Body of pancreas (tissue), 4 donors: ENCODE data around the gene GPT2.

ENCODE experiments used
- POLR2A ChIP-seq, 3 donors: fragments of 450-650 bp; IDR thresholded peaks; one replicate each; pipeline ENCODE4 v1.6.1; 2016; ENCODE audit warnings: antibody characterized with exemption in 3 of 3, mild to moderate bottlenecking in 2 of 3
- TF ChIP-seq, protein P1 (sequence below), 7 experiments: fragments of 450-650 bp in 4 of 7; fragments of 200-600 bp in 3 of 7; sonication (generic) in 3 of 7; IDR thresholded peaks; one replicate each; pipeline ENCODE4 v1.5.1; 2016 to 2019; ENCODE audit warnings: antibody characterized with exemption in 7 of 7

DNA sequence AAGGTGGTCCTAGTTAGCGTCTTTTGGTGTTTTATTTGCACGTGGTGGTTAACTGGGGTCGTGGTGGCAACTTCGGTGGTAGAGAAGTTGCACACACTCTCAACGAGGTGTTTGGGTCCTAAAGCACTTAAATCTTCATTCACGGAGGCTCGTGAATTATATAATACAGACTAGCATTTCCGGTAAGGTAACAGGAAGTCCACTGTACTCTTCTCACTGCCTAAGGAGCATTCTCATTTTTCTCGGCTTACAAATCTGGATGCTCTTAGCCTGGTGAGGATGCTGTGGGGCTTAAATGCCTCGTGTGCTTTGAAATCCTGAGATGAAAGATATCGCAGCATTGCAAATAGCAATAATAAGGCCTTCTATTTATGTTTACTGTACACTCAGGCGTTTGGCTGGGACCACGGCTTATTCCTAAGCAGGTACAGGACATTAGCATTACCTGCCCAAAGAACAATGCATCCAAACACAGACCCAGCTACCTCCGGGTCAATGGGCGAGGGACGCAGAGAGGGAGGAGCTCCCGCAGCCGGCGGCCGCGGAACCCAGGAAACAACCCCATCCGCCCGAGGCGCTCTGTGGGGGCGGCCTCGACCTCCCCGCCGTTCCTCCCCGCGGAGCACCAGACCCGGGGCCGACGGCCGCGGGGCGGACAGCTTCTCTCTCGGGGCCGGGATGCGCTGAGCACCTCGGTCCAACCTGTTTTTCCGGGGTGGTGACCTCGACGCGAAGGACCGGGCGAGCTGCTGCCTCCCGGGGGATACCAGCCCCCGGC is 88.5 kb downstream of the GPT2 start:
- no peak for TF ChIP-seq POLR2A (IDR thresholded peaks at IDR 0.05)
- TF ChIP-seq, protein P1, sequence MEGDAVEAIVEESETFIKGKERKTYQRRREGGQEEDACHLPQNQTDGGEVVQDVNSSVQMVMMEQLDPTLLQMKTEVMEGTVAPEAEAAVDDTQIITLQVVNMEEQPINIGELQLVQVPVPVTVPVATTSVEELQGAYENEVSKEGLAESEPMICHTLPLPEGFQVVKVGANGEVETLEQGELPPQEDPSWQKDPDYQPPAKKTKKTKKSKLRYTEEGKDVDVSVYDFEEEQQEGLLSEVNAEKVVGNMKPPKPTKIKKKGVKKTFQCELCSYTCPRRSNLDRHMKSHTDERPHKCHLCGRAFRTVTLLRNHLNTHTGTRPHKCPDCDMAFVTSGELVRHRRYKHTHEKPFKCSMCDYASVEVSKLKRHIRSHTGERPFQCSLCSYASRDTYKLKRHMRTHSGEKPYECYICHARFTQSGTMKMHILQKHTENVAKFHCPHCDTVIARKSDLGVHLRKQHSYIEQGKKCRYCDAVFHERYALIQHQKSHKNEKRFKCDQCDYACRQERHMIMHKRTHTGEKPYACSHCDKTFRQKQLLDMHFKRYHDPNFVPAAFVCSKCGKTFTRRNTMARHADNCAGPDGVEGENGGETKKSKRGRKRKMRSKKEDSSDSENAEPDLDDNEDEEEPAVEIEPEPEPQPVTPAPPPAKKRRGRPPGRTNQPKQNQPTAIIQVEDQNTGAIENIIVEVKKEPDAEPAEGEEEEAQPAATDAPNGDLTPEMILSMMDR (IDR thresholded peaks at IDR 0.05): no peak
